T-helper 1 cell treated with Interleukin-12 subunit alpha and Interleukin-12 subunit beta and Interleukin-4 antibody, amounts not matched to agents 30 ng/mL and 1 ng/mL, for 36 hours (primary cell): Measurements from ENCODE around the gene TCF3. TPM values are rescaled to one million over a fixed set of nuclear protein-coding genes. Genes with fewer than 3 reads are reported as not detected.

Experiments
- intact Hi-C: fragments of 100-400 bp; cut with micrococcal nuclease; formaldehyde crosslinking; loops from one replicate; pipeline ENCODE4 v1.15.1; 2024
- total RNA-seq: library from RNA; stranded (reverse); gene quantifications from 2 replicates; pipeline ENCODE4 v1.2.3, GENCODE V29; 2022

TCF3 gene
- total RNA-seq, 1 donor from 2014 or later = 73.7 TPM

DNA sequence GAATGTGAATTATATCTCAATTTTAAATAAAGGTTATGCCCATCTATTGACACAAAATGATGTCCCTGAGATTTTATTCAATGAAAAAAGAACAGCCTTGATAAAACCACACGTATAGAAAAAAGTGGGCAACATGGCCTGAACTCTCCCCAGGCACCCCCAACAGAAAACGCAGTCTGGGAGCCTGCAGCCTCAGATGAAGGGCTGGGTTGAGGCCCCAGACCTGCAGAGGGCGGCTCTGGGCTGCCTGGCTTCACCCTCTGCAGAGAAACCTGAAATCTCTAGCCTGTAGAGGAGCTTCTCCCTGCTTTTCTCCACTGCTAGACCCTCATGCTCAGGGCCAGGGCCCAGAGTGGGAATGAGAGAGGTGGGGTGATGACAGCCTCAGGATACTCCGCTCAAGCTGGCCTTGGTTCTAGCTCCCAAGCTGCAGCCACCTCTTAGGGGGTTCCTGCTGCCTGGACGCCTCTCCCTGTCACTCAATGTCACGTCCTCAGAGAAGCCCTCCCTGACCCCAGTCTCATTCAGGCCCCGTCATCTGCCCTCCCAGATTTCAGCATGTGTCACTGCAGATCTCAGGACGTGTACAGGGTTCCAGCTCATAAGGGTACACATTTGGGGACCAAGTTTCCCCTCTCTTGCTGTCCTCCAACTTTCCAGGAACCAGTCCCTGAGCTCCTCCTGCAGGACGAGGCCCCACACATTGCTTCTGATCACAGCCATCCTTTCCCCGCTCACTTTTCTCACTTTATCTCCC lies 61.6 kb downstream of the TCF3 start:
- intact Hi-C loops = loop anchor here (5.0 kb wide), 1 partner anchor 99 kb away; the partner anchor contains the start of genes PCSK4 and REEP6

DNA sequence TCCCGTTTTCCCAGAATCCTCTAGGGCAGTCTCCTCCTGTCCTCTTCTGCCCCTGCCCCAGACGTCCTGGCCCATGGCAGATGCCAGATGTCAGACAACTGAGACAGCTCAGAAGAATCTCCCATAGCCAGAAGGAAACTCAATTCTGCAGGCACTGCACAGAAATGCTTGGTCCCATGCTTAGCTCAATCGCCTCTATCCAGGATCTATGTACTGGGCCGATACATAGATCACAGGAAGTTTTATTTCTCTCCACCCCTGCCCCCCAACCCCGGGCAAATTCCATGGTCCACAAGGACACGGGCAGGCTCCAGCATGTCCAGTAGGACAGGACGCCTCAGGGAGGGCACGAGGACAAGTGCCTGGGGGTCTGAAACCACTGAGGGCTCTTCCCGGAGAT lies 64.5 kb downstream of the TCF3 start:
- intact Hi-C loops = no loop called here

DNA sequence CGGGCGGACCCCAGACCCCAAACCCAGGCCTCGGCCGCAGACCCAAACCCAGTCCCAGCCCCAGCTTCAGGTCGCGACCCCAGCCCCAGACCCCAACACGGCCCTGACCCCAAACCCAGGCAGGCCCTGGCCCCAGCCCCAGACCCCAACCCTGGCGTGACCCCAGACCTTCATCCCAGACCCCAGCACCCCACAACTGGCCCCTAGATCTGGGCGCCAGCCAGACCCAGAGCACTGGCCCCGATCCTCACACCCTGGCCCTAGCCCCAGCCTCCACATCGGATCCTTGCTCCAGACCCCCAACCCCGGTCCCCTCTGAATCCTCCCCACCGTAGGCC lies 67.2 kb downstream of the TCF3 start:
- intact Hi-C loops = no loop called here

DNA sequence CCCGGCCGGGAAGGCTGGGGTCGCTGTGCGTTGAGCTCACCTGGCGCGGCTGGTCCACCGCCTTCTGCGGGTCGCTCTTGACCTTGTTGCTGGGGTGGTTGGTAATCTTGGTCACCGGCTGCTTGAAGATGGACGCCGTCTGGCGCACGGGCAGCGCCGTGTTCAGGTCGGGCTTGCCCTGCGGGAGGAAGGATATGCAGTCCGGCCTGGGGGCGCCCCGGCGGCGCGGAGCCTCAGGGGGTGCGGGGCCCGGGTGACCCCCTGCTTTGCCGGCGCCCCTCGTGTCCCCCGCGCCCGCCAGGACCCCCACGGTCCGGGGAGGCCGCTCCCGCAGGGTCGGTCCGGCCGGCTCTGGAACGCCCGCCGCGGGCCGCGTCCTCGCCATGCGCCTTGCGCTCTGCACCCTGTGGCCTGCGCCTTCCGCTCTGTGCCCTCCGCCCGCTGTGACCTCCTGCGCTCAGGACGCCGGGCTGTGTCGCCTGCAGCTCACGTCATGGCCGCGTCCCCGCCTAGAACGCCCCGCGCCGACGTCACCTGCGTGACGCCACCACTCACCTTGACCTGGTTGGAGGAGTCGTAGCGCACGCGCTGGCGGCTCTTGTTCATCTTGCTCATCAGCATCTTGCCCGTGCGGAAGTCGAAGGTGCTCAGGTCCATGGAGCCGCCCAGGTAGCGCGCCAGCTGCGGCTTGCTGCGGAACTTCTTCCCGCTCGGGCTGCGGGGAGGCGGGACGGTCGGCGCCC lies 67.7 kb downstream of the TCF3 start:
- intact Hi-C loops = no loop called here

DNA sequence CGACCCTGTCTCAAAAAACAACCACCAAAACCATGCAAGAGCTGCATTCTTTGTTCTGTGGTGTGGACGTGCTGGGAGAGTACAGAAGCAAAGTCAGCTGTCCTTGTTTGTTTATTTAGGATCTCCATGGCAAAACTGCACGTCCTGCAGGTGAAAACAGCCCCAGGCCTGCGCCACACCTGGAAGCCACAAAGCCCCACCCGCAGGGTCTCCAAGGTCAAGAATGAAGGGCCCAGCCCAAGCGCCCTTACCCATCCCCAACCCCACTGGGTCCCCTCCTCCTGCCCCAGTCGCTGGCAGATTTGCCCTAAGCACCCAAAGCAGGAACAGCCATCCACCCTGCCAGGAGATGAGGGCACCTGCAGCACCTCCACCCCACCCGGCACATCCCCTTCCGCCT lies 70.2 kb downstream of the TCF3 start:
- intact Hi-C loops = no loop called here

DNA sequence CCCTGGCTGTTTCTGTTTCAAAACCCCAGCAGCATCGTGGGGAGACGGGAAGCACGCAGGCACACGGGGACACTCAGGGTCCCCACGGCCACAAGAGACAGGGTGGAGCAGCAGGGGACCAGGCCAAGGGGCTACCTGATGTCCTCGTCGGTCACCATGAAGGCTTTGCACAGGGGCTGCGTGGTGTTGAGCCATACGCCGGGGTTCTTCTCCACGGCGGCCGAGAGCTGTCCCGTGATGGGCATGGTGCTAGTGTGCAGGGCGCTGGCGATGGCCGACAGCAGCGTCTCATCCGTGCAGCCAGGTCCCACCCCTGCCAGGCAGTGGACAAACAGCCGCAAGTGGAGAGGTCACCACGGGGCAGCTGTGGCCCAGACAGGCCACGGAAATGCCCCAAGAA lies 71.5 kb downstream of the TCF3 start:
- intact Hi-C loops = no loop called here

DNA sequence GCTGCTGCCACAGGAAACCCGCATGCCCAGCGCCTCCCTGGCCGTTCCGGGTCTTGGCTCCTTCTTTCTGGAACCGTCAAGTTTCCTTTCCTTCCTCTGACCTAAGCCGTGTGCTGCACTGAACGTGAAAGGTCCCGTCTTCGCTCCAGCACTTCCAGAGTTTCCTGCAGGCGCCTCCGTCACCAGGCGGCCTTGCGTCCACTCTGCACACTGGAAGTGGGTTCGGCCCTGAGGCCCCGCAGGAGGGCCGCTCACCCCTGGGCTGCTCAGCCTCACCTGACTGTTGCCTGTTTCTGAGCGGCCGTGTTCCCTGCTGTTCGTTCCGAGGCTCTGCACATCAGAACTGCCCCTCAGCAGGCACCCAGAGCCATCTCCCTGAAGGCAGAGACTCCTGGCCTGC lies 72.0 kb downstream of the TCF3 start:
- intact Hi-C loops = no loop called here

DNA sequence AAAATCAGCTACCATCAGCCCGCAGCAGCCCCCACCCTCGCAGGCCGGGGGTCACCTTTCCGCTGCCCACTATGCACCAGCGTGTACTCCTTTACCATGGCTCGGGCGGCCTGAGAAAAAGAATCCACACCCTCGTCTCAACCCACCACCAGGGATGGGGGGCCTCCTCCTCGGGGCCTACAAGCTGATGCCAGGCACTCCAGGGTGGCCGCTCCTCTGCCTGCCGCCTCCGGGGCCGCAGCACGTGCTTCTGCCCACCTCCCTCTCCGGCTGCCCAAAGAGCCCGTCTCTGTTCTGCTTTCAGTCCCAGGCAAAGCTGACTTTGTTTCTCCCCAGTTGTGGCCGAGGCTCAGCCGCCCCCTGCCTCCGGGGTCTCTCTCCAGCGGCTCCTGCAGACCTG lies 73.2 kb downstream of the TCF3 start:
- intact Hi-C loops = no loop called here

DNA sequence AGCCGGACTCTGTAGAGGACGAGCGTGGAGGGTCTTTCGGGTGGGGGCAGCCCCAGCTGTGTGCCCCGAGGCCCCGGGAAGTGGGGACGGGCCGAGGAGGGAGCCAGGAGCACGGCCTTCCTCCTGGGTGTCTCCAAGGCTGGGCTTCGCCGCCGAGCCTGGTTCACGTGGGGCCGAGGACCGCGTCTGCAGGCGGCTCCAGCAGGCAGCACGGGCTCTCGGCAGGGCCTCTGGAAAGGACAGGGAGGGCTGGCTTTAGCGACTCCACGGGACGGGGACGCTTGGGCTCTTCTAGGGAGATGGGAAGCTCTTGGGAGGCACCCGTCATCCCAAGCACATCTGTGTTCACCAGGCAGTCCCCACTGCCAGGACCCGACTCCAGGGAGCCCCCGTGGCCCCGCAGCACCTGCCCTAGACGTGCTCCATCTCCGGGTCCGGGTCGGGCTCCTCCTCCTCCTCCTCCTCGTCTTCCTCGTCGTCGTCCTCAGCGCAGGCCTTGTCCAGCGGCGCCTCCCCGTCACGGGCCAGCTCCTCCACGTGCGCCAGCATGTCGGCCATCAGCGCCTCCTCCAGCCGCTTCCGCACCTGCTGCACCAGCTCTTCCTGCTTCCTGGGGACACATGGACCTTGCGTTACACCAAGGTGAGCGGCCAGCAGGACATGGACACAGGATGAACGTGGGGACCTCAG lies 74.3 kb downstream of the TCF3 start:
- intact Hi-C loops = no loop called here

DNA sequence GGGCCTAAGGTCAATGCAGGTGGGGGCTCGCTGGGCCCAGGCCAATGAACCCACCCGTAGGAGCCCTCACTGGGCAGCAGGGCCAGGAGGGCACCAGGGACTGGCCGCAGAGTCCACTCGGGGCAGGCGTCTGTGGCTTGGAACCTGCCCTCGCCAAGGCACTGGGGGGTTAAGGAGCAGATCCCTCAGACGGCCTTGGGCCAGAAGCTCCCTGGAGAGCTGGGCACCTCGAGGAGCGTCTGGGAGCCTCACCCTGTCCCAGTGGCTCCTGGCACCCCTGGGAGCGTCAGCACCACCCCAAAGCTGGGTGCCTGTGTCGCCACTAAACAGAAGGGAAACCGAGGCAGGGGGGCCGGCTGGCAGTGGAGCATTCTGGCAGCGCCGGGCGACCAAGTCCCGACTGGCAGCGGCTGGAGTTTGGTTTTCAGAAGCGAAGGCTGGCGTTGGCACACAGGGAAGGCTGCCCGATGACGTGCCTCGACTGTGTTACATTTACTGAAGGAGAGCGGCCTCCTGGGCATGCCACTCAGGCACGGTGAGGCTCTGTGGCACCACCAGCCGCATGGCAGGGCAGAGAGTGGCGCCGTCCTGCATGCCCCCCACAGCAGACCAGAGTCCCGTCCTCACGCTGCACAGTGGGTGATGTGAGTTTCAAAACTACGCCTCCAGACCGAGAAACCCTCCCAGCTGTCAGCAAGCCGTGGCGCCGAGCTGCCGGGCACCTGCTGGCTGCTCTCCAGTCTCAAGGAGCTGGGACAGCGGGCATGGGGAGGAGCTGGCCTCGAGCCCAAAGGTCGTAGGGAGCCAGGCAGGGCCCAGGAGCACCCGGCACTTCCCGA lies 75.1 kb downstream of the TCF3 start:
- intact Hi-C loops = no loop called here

DNA sequence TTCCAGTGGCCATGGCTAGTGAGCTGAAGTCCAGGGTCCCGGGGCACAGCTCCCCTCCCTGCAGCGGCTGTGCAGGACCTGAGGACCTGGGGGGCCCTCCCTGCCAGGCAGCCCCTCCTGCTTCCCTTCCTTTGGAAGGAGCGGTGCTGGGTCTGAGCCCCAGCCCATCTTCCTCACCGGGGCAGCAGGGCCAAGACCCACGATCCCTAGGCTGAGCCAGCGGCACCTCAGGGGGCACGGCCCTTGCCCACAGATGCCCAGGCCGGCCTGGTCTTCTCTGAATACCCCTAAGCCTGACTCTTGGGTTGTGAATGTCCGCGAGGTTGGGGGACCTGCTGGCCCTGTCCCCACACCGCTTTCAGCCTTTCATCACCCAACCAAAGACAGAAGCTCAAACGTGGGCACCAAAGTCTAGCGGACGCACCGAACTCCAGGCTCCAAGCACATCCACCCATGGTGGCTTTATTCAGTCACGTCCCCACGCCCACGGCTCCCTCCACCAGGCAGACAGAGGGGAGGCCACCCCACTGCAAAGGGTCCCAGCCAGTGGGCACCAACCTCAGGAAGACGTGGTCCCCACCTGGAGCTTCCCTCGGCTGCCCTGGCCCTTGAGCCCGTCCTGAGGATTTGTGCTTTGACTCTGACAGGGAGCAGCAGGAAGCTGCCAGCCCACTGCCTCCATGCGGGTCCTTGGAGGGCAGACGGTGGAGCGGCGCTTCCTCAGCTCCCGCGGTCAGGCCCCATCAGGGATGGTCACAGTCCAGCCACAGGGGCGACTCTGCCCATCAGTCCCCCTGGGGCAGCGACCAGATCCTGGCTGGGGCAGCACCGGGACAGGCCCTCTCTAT lies 75.9 kb downstream of the TCF3 start:
- intact Hi-C loops = no loop called here

DNA sequence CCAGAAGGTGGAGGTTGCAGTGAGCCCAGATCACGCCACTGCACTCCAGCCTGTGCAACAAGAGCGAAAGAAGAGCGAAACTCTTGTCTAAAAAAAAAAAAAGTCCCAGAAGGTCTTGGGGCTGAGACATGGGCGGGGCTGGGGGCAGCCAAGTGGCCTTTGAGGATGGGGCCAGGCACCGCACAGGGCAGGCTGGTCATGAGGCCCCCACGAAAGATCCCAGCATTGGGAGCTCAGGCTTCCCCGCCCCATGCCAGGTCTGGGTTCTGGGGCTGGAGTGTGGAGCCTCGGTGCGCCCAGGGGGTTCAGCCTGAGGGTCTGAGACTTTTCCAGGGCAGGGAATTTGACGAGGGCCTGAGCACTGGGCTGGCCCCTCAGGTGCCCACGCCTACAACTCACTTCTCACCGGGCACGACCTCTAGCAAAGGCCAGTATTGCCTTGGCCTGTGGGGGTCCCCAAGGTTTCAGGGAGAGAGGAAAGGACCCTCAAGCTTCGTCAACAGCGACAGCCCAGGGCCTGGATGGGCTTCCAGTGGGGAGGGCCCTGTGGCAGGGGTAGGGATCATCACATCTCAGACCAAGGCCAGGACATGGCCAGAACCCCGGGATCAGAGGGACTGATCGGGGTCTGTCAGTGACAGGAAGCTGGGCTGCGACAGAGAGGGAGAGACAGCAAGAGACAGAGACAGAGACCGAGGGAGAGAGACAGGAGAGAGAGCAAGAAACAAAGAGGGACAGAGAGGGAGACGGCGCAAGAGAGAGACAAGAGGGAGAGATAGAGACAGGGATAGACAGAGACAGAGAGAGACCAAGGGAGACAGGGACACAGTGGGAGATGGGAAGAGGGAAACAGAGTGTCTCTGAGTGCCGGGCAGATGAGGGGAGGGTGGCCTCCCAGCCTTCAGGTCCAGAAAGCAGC lies 76.8 kb downstream of the TCF3 start:
- intact Hi-C loops = no loop called here

DNA sequence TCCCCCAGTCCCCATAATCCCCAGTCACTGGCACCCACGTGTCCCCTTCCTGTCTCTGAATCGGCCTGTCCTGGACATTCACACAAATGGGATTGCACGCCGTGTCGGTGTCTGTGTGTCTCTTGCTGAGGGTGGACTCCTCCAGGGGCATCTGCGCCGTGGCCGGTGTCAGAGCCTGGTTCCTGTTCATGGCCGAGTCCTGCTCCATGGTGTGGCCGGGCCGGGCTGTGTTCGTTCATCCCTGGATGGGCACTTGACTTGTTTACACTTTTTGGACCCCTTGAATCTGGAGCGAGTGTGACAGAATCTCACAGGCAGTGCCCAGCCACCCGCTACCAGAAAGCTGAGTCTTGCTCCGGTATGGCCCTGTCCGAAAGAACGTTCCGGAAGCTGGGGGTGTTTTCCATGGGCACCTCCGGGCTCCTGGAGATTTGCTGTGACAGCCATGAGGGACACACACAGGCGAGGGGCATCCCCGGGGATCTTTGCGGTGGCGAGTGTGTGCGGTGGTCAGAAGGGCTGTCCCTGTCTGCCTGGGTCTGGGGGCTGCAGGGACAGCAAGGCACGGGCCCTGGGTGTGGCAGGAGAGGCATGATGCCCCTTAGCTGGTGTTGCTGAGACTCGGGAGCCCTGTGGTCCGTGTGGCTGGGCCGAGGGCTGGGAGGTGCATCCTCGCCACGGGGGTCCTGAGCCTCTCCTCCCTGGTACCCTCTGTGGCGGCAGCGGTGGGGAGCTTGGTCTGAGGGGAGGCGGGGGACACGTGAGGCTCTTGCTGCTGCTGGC lies 77.9 kb downstream of the TCF3 start:
- intact Hi-C loops = no loop called here

DNA sequence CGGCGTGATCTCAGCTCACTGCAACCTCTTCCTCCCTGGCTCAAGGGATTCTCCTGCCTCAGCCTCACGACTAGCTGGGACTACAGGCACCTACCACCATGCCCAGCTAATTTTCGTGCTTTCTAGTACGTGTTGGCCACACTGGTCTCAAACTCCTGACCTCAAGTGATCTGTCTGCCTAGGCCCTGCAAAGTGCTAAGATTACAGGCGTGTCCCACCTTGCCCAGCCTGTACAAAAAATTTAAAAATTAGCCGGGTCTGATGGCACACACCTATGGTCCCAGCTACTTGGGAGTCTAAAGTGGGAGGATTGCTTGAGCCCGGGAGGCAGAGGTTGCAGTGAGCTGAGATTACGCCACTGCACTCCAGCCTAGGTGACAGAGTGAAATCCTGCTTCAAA lies 79.6 kb downstream of the TCF3 start:
- intact Hi-C loops = no loop called here

DNA sequence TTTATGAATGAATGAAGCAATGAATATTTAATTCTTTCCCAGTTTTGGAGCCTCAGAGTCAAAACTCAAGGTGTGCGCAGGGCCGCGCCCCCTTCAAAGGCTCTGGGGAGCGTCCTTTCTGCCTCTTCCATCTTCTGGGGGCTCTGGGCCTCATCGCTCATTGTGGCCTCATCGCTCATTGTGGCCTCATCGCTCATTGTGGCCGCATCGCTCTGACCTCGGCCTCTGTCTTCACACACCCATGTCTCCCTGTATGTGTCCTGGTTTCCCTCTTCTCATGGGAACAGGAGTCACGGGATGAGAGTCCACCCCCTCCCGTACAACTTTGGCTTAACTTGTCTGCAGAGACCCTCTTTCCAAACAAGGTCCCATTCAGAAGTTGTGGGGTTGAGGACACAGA lies 81.1 kb downstream of the TCF3 start:
- intact Hi-C loops = no loop called here

DNA sequence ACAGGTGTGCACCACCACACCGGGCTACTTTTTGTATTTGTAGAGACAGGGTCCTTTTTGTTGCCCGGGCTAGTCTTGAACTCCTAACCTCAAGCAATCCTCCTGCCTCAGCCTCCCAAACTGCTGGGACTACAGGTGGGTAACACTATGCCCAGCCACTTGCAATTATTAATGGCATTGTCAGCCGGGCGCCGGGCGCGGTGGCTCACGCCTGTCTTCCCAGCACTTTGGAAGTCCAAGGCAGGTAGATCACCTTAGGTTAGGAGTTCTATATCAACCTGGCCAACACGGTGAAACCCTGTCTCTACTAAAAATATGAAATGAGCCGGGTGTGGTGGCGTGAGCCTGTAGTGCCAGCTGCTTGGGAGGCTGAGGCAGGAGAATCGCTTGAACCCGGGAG lies 81.6 kb downstream of the TCF3 start:
- intact Hi-C loops = no loop called here

DNA sequence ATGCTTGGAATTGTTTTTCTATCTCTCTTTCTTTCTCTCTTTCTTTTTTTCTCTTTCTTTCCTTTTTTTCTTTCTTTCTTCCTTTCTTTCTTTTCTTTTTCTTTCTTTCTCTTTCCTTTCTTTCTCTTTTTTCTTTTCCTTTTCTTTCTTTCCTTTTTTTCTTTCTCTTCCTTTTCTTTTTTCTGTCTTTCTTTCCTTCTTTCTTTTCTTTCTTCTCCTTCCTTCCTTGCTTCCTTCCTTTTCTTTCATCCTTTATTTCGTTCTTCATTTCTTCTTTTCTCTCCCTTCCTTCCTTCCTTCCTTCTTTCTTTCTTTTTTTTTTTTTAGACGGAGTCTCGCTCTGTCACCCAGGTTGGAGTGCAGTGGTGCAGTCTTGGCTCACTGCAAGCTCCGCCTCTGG lies 82.4 kb downstream of the TCF3 start:
- intact Hi-C loops = no loop called here

DNA sequence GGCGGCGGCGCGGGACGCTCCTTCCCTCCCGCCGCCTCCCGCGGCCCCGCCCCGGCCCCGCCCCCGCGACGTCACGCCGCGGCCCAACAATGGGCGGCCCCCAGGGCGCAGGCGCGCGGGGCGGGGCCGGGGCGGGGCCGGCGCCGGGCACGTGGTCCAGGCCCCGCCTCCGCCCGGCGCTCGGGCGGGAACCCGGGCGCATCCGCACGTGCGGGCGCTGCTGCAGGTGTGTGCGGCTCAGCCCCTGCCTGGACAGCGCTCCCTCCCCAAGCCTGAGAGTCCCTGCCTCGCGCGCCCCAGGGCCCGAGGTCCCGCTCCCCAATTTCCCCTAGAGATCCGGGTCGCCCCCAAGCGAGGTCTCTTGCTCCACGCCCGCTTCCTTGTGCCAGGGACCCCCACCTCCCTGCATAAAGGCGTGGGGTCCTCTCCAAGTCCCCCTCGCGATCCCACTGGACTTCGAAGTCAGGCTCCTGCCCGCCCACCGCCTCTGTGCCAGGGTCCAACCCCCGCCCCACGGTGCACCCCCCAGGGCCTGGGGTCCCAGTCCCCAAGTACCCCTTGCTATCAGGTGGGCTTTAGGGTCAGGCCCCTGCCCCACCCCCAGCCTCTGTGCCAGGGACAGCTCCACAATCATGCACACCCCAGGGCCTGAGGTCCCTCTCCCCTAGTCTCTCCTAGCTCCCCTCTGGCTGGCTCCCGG lies 83.9 kb downstream of the TCF3 start, which contains the start of gene MEX3D:
Gene MEX3D (minus strand): TSS at position 6 of the 700 bp plus-strand sequence. CDS start 267 bp downstream, outside the sequence.
- intact Hi-C loops = loop anchor here (1.0 kb wide), 2 partner anchors 24 to 244 kb away; partner anchors contain the start of genes ATP8B3 and MBD3
